SKM-1 (cell line): ENCODE results near the gene HS3ST3B1.

ENCODE experiments used
- DNase-seq: peaks from one replicate; lab custom pipeline; 2025; ENCODE audit not compliant: unreplicated experiment; lab: John Stamatoyannopoulos, UW

The HS3ST3B1 gene

DNA sequence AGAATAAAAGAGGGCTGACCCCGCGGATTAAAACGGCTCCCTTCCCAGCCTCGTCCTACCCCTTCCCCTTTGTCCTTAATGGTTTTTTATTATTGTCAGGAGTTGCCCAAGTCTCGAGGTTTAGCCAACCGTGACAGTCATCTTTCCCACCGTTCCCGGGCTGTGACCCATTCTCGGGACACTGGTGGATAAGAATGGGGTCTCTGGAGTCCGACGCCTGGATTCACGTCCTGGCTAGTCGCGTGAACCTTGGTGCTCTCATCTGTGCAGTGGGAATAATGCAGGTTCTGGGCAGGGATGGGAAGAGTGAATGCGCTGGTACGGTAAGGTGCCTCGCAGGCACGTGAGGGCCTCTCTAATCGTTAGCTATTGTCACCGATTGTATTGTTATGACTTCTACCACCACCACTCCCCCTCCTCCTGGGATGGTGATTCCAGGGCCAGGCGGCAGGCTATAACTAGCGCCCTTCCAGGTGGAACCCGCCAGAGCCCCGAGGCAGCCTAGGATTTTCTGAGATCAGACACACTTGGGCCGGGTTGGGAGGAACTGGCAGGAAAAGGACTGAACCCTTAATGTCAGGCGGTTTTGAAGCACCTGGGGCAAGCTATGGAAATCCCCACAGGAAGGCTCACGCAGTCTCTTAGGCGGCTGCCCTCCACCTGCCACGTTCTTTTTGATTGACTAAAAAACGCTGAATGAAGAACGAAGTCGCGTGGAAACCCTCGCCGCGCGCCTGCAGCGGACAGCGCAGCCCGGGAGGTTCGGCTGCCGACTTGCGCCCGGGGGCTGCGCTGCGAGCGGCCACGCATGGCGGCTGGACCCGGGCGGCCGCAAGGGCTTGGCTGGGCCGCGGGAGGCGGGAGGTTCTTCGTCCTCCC is 2.7 kb downstream of the HS3ST3B1 start:
- DNase-seq, result no peak

DNA sequence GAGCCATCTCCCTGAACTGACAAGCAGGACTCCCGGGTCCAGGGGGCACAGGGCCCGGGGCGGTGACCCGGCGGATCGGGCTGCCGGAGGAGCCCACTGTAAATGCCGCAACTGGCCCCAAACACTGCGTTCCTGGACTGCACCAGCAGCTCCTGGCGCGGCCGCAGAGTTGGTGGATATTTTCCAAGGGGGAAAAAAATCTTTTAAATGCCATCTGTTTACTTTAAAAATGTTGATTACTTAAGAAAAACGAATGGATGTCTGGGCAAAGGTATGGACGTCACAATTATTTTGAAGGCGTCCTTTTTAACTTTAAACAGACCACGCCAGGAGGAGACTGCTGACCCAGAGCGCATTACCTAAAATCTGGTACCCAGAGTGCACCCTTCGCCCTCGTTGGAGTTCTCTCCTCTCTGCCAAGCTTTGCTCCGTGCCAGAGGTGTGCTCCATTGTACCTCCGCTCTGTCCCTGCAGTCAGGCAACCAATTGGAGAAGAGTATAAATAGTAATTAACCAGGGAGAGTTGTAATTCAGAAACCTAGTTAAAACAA is 3.4 kb downstream of the HS3ST3B1 start:
- DNase-seq, result no peak

DNA sequence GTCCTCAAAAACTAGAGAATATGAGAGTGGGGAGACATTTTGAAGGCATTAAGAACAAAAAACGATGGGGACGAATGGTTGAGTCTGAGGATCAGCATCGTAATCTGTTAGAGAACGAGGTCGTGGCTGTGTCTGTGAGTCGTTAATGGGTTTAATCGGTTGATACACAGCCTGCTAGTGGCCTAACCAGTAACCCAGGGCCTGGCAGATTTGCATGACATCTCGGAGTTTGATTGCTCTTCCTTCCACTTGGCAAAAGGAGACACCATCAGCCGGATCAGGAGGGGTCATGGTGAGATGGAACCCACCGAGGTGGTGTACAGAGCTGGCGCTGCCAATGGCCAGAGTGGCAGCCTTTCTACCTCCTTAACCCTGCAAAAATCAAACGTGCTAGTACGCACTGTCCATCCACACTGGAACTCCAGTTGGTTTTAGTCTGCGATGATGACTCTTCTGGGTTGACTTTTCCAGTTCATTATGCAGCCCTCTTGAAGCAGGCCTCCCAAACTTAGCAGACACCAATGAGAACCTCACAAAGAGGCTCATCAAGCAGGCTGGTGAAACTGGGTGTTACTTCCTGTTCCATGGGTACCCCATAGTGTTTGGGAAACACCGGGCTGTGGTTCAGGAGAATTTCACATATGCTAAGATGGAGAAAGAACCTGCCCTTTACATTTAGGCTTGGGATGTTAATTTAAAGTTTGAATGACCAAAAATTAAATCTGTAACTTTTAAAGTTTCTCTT is 4.1 kb downstream of the HS3ST3B1 start:
- DNase-seq, result no peak

DNA sequence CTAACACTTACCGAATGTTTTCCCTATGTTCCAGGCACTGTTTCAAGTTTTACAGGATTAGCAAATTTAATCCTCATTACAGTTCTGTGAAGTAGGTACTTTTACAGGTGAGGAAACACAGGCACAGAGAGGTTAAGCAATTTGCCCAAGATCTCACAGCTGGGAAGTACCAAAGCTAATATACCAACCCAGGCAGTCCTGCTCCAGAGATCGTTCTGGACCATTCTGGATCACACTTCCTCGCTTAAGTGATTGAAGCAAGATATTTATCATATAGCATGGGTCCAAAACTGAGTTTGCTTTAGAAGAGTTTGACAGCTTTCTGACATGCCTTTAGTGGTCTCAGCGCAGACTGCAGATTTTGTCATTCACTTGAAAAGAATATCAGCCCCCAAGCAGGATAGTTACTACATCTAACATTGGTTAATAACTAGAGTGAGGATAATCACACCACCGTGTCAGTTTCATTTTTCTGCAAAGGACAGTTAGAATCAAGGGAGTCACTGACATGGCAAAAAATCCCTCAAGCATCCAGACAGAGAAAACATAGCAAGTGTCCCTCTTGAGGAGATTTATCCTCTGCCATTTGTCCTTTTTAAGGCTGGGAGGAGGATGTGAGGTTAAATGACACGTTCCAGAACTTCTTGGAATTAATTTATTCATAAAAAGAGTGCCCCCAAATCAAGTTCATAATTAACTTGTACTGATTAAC is 5.1 kb downstream of the HS3ST3B1 start:
- no peak for DNase-seq

DNA sequence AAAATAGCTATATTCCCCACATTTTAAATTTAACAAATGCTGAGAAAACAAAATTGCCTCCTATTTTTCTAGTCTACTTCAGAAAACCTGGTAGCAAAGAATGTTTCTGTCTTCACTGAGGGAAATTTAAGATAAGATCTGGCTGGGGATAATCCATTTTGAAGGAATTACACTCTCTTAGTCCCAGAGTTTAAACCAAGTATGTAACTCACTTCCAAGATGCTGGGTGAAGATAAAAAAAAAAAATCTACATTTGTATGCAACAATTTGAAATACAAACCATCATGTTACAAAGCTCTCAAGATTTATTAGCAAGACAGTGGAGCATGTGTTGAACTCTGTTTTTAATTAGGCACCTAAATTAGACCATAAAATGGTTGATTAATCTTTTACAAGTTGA is 5.7 kb downstream of the HS3ST3B1 start:
- no peak for DNase-seq

DNA sequence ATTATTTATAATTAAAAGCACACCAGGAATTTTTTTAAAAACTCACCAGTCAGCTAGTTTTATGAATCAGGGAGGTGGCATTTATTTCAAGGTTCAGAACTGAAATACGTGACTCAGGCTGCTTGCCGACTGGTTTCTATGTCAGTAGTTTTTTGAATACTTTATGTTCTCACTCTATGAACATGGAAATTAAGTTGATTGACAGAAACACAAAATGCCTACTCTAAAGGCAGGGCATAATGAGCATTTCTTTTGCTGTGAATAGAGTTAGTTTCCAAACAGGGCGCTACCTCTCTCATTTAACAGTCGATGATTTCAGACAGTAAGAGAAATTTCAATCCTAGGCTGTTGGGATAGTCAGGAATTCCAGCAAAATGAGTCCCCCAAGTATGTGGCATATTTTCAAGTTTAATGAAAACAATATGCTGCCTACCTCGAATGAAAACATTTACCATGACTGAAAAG is 6.7 kb downstream of the HS3ST3B1 start:
- no peak for DNase-seq

DNA sequence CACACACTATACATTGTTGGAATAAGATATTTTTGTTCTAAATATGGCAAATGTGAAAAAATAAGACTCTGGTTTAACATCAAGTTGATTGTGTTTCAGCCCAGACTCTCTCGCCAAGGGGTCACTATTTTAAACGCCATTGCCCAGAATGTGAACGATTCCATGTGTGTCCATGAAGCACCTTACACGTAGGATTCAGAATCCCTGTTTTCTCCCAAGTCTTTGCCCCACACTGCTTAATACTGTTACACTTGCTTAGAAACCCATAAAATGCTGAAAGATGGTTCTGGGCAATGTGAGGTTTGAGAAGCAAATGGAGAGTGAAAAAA is 7.7 kb downstream of the HS3ST3B1 start:
- no peak for DNase-seq

DNA sequence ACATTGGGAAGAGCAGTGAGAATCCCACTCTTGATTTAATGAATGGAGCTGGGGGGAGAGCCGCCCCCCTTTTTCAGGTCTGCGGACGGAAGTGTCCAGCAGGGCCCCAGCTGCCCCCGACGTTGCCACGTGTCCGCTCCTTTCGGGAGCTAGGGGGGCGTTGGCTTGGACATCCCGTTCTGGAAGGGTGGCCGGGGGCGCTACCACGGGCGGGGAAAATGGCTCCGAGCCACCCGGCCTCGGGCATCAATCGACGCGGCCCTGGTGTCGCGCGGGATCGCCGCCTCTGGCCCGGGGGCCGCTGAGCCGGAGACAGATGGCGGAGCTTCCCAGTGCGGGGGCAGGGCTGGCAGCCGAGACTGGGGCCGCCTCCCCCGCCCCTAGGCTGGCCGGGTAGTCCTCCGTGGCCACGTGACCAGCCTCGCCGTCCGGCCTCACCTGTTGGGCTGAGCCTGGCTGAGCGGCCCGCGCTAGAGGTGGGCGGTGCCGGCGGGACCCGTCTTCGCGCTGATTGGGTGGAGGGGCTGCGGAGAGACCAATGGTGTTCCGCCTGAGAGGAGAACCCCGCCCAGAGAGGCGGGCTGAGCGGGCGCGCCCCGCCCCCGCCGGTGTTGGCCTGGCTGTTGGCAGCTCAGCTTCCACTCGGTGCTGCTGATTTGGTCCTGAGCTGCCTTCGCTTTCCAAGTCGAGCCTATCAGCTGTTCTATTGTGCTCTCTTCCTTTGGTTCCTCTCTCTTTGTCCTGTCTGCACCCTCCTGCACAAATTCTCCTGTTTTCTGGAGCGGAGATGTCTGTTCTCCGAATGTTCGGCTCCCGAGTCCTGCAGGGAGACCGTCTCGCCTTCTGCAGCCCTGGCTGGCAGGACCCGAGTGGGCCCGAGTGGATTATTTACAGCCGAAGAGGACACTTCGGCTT is 8.3 kb downstream of the HS3ST3B1 start:
- DNase-seq, result peak; percentile 19

DNA sequence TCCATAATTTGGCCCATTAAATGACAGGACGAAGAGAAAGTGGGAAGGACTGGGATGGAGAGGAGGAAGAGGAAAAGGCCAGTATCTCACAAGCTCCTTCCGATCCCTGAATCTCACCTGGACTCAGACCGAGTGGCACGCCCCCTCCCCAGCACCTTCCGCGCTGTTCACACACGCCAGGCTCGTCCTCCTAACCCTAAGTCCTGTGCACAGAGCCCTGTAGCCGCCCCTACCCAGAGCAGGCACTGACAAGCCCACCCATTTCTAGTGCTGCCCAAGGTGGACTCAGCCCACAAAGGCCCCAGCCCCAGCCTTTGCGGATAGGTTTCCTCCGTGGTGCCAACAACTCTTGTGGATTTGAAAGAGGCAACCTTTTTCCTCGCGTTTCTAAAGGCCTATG is 9.2 kb downstream of the HS3ST3B1 start:
- no peak for DNase-seq

DNA sequence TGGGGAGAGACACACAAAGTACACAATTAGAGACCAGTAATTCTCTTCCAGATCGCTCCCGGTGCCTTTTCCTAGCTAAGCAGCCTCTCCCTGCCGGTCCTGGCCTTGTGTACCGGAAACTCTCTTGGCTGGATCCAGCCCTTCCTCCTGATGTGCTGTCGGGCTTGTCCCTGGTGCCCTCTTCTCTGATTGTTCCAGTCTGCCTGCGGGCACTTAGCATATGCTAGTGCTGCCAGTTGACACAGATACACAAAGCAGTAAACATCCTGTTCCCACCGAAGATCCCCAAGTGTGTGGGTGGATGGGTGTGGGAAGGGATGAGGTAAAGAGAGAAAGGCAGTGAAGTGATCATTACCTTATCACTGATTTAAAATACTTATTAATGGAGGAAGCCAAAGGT is 9.7 kb downstream of the HS3ST3B1 start:
- no peak for DNase-seq

DNA sequence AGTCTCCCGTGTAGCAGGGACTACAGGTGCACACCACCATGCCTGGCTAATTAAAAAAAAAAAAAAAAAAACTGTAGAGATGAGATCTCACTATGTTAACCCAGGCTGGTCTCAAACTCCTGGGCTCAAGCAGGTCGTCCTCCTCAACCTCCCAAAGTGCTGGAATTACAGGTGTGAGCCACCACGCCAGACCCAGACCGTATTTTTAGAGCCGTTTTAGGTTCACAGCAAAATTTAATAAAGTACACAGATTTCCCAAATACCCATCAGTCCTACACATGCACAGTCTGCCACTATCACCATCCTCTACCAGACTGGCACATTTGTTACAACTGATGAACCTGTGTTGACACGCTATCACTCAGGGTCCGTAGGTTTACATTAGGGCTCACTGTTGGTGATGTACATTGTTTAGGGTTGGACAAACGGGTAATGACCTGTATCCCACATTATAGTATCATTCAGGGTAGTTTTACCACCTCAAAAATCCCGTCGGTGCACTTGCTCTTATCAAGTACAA is 10.4 kb downstream of the HS3ST3B1 start:
- DNase-seq, result no peak

DNA sequence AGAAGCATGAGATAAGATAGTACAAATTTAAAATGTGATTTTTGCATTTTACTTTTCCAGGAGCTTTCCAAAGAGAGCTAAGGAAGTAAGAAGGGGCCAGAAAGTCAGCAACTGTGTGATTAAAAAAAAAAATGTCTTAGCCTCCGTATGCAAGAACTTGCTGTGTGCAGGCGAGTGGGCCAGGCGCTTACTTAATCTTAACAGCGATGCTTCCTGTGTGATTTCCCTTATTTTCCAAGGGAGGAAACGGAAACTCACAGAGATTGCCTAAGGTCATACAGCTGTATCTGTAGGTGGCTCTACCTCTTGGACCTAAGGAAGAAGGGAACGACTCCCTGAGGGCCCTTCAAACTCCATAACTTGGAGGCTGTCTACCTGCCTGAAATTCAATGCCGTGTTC is 11.1 kb downstream of the HS3ST3B1 start:
- DNase-seq, result no peak

DNA sequence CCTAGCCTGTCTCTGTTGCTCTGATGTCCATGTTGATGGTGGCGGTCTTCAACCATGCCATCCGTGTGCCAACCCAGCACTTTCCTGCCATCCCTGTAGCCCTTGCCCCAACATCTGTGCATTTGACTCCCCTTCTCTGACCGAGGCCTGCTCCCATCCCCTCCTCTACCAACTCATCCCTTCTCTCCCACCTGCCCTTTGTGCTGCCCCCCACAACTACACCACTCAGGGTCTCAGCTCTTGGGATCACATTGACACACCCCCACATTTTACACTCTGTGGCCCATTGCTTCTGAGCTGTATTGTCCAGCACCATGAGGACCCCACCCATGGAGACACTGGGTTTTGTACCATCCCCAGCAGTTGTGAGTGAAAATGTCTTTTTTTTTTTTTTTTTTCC is 11.6 kb downstream of the HS3ST3B1 start:
- no peak for DNase-seq

DNA sequence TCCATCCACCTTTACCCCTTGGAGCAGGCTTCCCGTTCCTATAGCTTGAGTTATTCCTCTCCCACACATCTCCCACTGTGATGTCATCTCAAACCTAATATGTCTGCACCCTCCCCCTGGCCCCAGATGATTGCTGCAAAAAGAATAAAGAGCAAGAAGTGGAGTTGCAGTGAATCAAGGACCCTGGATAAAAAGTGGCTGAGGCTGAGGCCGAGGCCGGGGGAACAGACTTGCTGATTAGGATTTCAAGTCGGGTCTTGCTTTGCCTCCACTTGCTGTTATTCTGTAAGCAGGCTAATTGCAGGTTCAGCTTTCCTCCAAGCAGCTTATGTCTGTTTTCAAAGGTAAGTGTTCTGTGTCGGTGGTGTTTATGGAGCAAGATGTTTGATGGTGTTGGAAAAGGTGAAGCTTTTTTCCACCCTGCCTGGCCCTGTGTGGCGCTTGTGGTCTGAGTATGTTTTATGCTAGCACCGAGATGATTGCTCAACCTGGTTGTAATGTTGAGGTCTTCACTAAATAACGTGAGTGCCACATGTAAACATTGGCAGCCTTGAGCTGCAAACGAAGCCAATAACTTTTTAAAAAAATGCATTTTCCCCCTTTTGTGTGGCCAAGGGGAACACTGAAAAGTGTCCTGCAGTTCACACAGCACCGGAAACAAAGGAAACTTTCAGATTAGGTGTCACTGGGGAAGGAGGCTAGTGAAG is 15.4 kb downstream of the HS3ST3B1 start:
- no peak for DNase-seq

DNA sequence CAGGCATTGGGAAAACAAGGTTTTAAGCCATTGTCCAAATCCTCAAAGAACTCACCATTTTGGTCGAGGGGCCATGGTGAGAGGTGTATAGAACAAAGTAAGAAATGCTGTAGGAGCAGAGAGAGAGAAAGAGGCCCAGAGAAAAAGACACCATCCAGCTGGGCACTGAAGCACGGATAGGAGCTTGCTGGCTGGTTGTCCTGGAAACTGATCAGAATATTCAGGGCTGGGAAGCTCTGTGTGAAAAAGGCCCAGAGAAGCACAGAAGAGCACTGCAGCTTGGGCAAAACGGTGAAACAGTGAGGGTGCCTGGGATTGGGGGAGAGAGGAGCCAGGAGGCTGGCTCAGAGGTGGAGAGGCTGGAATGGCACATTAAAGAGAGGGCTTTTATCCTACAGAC is 16.5 kb downstream of the HS3ST3B1 start:
- no peak for DNase-seq

DNA sequence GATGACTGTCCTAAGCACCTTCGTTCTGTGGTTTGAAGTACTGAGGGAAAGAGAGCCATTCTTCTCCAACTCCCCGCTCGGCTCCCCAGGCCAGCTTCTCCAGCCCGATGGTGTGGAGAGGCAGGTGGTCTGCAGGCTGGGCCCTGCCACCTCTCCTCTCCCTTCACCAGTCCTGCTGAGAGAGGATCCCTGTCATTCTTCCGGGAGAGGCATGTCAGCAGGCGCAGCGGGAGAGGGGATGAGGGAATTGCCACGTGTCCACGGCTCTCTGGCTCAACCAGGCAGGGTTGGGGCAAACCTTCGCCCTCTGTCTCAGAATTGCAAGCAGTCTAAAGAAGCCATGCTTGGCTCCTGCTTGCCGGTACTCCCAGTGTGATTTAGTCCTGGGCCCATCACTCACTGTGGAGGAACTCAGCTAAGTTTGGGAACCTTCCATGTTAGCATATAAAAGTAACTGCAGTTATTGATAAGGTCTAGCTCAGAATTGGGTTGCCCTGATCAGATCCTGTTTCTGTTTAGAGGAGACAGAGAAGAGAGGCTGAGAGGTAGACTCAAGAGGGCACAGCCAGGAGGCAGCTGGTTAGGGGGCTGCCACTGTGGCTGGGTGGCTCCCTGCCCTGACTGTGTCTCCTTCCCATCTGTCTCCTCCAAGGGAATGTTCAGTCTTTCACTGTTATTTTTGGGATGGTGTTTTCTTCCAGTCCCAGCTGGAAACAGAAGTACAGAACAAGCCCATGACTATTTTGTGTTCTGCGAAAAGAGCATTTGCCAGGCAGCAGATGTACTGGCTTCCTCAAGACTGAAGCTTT is 17.4 kb downstream of the HS3ST3B1 start:
- DNase-seq, result no peak

DNA sequence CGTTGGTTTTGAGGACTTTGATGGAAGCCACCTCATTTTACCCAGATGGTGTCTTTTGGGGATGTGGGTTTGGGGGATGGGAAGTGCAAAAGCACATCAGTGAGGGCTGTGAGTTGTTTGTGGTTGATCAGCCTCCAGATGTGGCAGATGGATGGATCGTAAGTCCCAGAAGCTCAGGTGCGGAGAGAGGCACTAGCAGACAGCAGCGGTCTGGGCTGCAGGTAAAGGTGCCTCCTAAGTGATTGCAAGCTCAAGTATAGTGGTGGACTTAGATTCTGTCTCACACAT is 18.0 kb downstream of the HS3ST3B1 start:
- DNase-seq, result no peak

DNA sequence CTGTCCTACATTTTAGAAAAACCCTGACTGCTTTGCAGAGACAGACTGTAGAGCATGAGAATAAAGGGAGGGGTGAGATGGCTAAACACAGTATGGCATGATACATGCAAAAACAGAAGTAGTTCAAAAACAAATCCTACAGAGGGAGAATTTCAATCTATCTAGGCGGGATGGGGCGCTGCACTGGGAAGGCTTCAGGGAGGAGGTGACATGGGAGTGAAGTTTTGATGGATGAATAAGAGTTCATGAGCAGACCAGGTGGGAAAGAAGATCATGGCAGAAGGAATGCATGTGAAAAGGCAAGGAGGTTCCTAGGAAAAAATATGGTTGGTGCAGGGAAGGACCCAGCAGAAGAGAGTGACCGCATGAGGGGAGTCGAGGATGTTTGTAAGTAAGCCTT is 19.2 kb downstream of the HS3ST3B1 start:
- DNase-seq, result no peak
